Stimulated activated CD8-positive, alpha-beta memory T cell treated with anti-CD3 and anti-CD28 coated beads, Interleukin-2, amount 100 ng/mL, for 48 hours (primary cell): ENCODE measurements around the gene ZNF536.
"Not testable (repeated sequence)": the region's sequence is repeated elsewhere in the genome, so short reads cannot be mapped to it uniquely, and the experiment has no call there.

ENCODE experiments used
- DNase-seq, 2 donors: peaks; one replicate each; pipeline ENCODE4 v3.0.0-alpha.2; 2020; ENCODE audit warnings: low read depth in 2 of 2

The ZNF536 gene

DNA sequence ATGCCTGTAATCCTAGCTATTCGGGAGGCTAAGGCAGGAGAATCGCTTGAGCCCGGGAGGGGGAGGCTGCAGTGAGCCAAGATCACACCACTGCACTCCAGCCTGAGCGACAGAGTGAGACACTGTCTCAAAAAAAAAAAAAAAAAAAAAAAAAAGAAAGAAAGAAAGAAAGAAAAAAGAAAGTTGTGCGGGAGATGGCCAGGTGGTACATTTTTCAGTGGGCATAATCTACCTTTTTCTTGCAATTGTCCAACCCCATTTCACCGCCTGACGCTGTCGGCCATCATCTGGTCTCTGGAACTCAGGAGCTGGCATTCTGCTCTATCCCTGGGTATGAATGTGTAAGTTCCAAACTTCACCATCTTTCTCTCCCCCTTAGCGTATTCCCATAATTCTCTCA is 73.9 kb downstream of the ZNF536 start:
- DNase-seq = not testable (repeated sequence)

DNA sequence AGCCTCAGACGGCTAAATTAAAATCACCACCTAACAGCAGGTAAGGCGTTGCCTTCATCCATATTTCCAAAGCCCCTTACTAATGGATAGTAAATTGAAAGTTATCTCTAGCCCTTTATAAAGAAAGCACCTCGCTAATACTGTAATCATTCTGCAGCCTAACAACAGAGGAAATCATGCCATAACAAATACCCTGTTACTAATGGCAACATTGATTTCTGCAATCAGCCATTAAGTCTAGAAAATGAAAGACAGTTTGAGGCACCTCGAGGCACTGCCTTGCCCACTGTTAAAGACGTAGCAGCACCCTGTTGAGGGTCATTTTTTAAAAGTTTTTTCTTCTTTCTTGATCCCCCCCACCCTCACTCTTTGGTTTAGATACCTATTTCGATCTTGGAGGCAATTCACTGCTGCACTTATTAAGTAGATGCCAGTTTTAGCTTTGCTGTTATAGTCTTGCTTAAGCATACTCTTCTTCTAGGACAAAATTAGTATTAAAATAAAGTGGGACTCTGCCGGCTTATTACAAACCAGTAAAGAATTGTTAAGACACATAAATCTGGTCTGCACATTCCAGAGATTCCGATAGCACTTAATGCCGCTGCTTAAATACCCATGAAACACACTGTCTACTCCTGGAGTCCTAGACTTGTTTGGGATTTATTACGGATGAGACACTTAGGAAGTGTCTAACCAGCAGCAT is 74.8 kb downstream of the ZNF536 start:
- no peak for DNase-seq

DNA sequence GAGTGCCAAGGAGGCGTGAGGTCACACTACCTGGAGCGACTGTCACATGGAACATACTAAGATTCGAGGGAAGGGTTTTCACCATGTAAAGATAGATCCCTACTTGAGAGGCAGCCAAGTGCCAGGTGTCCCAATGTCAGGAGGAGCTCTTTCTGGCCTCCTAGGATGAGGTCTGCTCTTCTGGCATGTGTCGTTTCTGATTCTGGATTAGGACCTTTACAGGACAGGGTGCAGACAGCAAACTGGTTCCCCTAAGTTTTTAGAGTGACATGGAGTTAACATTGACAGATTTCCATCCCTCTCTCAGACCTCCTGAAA is 75.3 kb downstream of the ZNF536 start:
- no peak for DNase-seq

DNA sequence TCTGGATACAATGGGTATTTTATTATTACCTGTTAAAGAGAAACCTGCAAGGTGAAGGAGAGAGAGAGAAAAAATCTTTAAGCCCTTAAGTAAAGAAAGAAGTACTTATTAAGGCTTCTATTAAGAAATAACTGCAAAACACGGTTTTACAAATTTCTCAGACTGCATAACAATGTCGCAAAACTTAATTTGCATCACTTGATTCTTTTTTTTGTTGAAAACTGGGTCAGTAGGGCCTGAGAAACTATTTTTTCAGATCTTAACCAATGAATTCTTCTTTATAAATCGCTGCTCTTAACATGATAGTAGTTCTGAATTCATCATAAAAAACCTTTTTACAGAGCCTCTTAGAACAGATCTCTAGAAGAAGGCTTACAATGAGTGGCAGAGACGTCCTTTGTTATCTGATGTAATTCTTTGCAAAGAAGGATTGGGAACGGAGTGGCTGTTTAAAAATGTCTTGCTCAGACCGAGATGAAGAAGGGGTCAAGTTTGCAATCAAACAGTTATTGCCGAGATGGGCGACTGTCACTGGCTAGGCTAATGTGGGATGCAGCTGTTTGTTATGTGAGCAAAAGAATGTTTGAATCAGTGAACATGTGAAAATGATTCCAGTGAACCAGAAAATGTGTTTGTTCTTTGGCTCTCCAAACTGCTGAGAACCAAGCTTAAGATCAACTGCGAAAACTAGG is 76.3 kb downstream of the ZNF536 start:
- no peak for DNase-seq

DNA sequence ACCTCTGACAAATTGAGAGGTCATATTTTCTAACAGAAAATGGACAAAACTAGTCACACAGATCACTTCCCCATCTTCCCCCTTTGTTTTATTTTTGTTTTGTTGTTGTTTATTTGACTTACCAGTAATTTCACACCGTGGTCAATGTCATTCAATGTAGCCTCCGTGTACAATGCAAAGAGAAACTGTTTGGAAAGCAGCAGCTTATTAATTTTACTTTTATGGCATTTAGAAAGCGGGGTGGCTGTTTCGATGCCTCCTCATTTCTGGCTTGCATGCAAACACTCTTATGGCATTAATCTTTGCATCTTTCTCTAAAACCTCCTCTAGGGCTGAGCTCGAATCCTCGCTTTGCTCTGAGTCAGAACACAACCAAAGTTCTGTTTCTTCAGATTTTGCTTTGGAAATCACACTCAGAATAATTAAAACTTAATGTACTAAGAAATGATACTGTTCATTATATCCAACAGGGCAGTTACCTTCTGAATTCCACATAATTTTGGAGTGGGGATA is 77.0 kb downstream of the ZNF536 start:
- DNase-seq = no peak

DNA sequence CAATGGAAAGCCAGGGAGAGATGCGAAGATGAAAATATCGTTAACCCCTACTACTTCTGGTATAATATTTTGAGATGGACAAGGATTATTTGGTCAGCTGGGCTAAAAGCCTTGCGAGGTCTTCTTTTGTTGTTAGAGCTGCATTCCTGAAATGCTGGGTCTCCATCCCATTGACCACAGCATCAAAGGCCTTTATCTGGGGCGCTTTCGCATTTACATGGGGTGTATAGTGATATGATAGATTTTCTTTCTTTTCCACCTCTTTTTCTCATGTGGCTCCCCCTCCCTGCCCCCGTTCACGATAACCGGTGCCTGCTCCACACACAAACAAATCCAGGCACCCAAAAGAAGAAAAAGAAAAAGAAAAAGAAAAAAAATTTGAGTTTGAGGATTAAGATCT is 77.5 kb downstream of the ZNF536 start:
- no peak for DNase-seq

DNA sequence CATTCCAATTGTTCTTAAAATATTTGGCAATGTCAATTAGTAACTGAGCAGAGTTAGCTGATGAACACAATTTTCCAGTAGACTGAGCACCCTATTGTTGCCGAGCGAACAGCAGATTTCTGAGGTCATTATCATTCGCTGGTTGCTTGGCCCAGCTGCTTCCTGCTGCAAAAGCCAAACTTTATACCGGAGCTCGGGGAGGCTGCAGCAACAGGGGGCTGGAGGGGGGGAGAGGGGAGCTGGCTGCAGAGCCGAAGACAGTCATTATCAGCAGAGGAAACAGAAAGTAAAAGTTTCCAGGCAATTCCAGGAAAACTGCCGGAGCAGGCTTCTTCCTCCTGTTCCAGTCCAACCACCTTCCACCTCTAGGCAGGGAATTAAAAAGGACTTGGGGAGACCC is 77.9 kb downstream of the ZNF536 start:
- no peak for DNase-seq

DNA sequence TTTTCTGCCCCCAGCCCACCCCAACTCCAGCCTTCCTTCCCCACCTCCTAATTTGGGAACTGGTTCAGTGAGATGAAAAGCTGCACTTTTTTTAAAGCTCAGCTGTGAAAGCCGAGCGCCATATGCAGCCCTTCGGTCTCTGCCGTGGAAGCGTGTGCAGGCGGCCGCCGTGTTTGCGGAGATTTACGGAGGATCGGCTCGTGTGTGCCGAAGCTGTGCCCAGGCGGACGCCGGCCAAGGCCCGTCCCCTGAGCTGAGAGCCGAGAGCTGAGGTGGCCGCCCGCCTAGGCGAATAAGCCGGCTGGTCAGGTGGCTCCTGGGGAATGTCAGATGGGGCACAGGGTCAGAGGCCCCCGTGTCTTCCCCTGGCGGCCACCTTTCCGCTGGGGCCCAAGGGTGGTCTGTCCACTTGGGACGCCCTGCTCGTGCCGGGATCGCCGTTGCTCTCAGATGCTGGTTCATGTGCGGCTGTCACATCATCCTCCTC is 78.7 kb downstream of the ZNF536 start:
- no peak for DNase-seq

DNA sequence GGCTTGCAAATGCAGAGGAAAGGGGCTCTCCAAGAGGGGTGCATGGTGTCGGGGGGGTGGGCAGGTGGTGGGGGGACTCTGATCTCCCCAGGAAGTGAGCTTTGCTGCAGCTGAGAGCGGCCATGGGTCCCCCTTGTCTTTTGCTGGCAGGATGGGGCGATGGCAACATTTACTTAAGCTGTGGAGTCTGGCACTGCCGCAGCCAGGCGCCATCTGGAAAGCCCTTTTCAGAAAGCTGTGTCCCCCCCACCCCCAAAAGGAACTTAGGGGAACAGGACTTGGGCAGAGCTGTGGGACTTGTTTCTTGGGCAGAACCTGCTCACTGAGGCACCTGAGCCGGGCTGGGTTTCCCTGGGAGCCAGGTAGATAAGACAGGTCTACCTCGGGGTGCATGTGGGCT is 80.7 kb downstream of the ZNF536 start:
- no peak for DNase-seq

DNA sequence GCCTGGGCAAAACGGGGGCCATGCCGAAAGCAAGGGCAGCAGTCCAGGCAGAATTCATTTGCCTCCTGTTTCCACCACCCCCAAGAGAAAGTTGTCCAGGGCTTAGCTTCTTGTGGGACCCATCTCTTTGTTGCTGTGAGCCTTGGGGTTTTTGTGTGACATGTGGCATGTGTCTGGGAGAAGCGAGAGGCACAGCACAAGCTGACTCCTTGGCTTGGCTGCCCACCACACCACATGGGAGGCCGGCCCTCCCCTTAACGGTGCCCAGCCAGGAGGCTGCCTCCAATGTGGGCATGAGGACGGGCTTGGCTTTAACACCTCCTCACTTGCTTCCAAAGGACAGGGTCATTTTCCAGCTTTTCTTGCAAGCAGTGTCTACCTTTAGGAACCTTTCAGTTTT is 81.6 kb downstream of the ZNF536 start:
- DNase-seq = no peak

DNA sequence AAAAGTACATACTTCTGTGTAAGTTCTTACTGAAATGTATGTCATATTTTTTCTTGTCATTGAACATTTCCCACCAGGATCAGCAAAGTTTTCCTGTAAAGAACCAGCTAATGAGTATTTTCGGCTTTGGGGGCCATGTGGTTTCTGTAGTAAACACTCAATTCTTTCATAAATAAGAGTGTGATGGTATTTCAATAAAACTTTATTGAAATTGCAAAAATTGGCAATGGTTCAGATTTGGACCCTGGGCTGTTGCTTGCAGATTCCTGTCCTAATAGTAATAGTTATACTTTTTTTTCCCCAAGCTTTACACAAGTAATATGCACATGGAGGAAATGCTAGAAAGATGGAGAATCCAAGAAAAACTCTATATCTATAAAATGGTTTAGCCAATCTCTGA is 83.7 kb downstream of the ZNF536 start:
- no peak for DNase-seq

DNA sequence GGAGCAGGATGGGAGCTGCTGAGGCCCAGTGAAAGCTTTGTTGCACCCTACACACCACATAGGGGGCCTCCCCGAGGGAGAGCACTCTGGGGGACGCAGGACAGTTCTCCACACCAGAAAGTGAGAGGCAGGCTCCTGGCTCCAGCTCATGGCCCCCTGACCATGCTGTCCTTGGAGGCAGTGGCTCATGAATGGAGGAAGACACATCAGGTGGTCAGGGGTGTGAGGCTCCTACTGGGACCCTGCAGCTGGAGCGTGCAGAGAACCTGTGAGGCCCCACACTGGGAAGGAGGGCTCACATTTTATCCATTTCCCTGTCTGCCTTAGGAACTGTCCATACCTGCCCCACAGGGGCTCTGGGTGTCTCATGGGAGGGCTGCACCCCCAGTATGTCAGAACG is 85.3 kb downstream of the ZNF536 start:
- no peak for DNase-seq

DNA sequence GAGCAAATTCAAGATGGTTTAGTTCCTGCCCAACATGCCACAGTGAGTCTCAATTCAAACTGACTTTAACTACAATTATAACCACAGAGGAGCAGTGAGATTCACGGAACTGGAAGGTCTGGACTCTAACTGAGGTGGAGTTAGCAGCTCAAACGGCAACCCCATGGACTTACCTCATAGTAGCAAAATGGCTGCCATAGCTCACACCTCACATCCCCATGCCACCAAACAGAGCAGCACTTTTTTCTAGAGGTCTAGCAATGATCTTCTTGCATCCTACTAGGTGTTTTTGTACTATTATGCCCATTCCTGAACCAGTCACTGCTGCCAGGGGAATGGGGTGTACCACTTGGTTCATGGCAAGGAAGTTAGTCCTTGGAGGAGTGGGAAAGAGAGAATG is 87.7 kb downstream of the ZNF536 start:
- no peak for DNase-seq

DNA sequence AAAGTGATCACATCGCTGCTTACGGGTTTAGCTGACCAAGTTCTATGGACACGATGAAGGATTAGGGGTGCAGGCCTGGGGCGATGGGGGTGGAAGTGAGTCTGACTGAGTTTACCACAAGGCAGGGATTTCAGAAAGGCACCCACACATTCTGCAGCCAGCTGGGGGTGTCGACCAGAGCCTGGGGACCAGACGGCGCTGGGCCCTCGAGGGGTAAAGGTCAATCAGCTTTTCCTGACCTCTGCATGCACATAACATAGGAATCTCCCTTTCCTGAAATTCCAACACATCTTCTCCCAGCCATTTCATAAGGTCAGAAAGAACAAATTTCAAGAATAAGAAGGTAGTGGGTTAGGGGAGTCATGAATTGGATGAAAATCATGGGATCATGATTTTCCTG is 92.0 kb downstream of the ZNF536 start:
- DNase-seq = no peak

DNA sequence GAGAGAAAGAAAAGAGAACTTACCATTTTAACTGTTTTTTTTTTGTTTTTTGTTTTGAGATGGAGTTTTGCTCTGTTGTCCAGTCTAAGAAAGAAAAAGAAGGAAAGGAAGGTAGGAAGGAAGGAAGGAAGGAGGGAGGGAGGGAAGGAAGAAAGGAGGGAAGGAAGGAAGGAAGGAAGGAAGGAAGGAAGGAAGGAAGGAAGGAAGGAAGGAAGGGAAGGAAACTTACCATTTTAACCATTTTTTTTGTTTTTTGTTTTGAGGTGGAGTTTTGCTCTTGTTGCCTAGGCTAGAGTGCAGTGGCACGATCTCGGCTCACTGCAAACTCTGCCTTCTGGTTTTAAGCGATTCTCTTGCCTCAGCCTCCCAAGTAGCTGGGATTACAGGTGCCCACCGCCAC is 94.4 kb downstream of the ZNF536 start:
- DNase-seq = not testable (repeated sequence)

DNA sequence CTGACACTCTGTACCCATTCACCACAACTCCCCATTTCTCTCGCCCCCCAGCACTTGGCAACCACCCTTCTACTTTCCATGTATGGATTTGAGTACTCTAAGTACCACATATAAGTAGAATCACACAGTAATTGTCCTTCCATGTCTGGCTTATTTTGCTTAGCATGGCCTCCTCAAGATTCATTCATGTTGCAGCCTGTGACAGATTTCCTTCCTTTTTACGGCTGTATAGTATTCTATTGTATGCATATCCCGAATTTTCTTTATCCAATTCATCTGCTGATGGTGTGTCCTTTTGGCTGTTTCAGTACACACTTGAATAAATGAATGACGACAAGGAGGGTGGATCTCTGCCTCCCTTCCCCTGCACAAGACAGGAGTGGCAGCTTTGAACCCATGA is 95.1 kb downstream of the ZNF536 start:
- no peak for DNase-seq

DNA sequence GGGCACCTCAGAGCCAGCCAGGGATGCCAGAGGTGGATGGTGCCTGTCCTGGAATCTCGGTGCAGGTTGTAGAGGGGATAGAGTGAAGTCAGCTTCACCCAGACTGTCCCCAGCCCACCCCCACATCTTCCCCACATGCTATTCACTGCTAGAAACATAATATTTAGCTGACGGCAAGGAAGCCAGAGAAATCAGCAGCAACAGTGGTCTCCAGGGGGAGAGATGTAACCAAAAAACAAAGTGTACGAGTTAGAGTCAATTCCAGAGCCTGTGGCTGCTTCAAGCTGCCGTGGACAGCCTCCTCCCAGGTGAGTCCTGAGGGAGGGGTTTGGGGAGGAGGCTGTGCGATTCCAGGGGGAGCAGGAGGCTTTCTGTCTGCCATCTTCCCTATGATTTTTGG is 97.6 kb downstream of the ZNF536 start:
- no peak for DNase-seq

DNA sequence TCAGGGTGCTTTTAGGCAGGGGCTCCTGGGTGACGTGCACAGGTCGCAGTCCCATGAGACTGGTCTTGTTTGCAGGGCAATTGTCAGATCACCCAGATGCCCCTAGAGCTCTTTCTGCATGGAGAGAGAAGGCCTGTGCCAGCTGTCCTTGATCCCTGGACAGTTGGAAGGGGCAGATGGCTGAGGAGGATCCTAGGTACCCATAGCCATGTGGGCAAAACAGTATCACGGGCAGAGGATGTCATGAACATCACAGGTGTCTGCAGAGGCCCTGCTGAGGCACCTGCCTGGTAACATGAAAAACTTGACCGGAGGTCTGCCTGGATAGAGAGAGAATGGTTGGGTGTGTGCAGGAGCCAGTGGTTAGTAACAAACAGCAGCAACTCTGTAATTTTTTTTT is 99.3 kb downstream of the ZNF536 start:
- DNase-seq = no peak

DNA sequence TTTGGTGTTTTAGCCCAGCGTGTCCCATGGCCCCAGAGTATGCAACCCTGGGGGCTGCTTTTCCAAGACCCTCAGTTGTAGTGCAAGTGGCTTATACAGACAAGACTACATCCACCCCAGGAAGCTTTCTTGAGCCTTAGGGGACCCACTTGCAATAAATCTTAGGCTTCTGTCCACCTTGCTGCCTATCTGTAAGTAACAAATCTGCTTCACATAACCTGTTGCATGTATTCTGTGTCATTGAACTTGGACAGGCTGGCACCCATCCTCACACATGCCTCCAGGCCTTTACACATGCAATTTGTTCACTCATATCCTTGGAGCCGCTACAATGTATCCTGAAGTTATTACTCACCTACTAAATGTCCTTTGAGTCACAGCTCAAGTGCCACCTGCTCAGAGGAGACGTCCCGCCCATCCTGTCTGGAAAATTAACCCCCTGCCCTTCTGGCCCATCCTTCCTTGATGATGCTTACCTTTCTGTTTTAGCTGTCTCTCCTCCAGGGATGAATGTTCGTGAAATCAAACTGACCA is 101.2 kb downstream of the ZNF536 start:
- DNase-seq = no peak

DNA sequence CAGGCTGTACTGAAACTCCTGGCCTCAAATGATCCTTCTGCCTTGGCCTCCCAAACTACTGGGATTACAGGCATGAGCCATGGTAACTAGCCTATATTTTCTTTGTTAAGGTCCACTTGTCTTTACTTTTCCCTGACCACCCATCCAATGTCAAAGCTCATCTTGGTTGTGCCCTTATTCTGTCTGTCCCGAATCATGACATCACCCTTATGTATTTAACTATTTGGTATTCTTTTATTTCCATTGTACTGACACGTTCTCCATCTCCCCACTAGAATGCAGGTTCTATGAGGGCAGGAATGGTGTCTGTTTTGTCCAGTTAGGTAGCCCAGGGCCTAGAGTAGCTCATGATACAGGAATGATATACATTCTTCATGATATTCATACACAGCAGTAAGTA is 104.8 kb downstream of the ZNF536 start:
- DNase-seq = no peak

DNA sequence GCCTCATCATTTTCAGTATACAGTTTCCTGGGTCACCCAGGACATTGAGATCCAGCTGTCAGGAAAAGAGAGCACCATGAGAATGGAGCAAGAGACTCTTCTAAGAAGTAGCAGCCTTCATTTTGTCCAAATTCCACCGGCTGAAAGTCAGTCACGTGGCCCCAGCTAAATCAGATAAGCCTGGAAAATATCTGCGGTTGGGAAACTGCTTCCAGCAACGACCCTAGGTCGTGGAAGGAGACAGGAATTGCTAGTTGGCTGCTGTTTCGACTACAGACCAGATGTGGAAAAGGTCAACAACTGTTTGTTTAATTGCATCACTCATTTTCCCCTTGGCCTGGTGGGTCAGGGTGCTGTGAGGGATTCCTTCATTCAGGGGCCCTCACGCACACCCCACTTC is 107.0 kb downstream of the ZNF536 start:
- DNase-seq = no peak

DNA sequence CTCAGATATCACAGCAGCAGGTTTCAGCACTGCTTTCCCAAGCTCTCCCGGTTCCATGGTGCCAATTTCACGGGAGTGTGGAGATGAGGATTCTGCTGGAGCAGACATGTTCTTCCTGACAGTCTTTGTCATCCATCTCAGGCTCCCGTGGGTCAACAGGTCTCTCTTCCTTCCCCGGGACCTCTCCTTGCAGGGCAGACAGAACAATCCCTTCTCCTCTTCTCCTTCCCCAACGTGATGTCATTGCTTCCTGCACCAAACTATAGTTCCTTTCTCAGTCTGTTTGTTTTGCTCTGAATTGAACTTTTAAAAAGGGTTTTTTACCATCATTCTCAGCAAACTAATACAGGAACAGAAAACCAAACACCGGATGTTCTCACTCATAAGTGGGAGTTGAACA is 107.9 kb downstream of the ZNF536 start:
- DNase-seq = no peak

DNA sequence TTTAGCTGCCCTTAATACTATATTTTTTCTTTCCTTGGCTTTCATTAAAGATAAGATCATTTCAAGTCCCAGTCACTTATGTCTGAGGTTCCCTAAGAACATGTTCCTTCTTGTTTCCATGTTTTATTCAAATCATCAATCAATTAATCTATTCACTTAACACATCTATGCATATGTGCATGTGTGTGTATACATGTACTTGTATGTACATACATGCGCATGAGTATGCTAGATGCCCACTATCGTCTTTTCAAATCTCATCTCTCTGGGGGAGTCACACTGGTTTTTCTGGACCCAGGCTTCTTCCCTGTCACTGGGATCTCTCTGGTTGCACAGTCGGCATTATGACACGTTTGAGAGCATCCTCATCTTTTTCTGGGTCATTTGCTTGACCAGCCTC is 108.9 kb downstream of the ZNF536 start:
- no peak for DNase-seq
